Mesenchymal stem cell (in vitro differentiated cells and primary cell): Measurements from ENCODE around the gene RPL37.
A peak's percentile ranks its signal among the peaks of the same experiment; 100 is the strongest.
"Not testable (repeated sequence)": the region's sequence is repeated elsewhere in the genome, so short reads cannot be mapped to it uniquely, and the experiment has no call there.

Experiments
- DNase-seq: peaks from one replicate; pipeline ENCODE4 v3.0.0-alpha.2; 2013
- H2AFZ ChIP-seq: one replicate; pipeline ENCODE4 v1.6.1; 2013; ENCODE audit warnings: low read depth, mild to moderate bottlenecking, control low read depth, inconsistent platforms, low read length, moderate library complexity
- H2AK5ac ChIP-seq: 2 replicates; pipeline ENCODE4 v1.6.1; 2013; ENCODE audit warnings: low read length, moderate library complexity, mild to moderate bottlenecking, inconsistent platforms; ENCODE audit not compliant: severe bottlenecking
- H2BK120ac ChIP-seq: one replicate; pipeline ENCODE4 v1.6.1; 2013; ENCODE audit warnings: low read depth, mild to moderate bottlenecking, inconsistent platforms, low read length, moderate library complexity
- H2BK12ac ChIP-seq, 2 experiments: one replicate each; pipeline ENCODE4 v1.6.1; 2013; ENCODE audit warnings: inconsistent platforms in 2 of 2, low read length in 2 of 2, mild to moderate bottlenecking in 2 of 2, moderate library complexity in 2 of 2, control low read depth in 1 of 2
- H2BK15ac ChIP-seq: one replicate; pipeline ENCODE4 v1.6.1; 2013; ENCODE audit warnings: mild to moderate bottlenecking, low read depth, inconsistent platforms; ENCODE audit not compliant: poor library complexity, severe bottlenecking
- H2BK5ac ChIP-seq: 2 replicates; pipeline ENCODE4 v1.6.1; 2013; ENCODE audit warnings: low read depth, mild to moderate bottlenecking, low read length, control low read depth, inconsistent platforms; ENCODE audit not compliant: poor library complexity, severe bottlenecking
- H3K14ac ChIP-seq, 2 experiments: one replicate each; pipeline ENCODE4 v1.6.1; 2013; ENCODE audit warnings: inconsistent platforms in 2 of 2, low read length in 2 of 2, control low read depth in 1 of 2, mild to moderate bottlenecking in 1 of 2, moderate library complexity in 1 of 2
- H3K18ac ChIP-seq, 2 experiments: one replicate each; pipeline ENCODE4 v1.6.1; 2013; ENCODE audit warnings: inconsistent platforms in 2 of 2, low read length in 2 of 2, control low read depth in 1 of 2, low read depth in 1 of 2, mild to moderate bottlenecking in 1 of 2
- H3K23ac ChIP-seq, 2 experiments: one replicate each; pipeline ENCODE4 v1.6.1; 2013; ENCODE audit warnings: inconsistent platforms in 2 of 2, low read length in 2 of 2, mild to moderate bottlenecking in 2 of 2, moderate library complexity in 2 of 2, control low read depth in 1 of 2
- H3K27ac ChIP-seq: 2 replicates; pipeline ENCODE4 v1.5.1; 2013; ENCODE audit warnings: mild to moderate bottlenecking, moderate library complexity, low read length, control low read depth, inconsistent platforms; ENCODE audit not compliant: poor library complexity, severe bottlenecking
- H3K27me3 ChIP-seq, 2 experiments: 2 replicates each; pipeline versions ENCODE4 v1.6.1 to v1.7.0; 2013; ENCODE audit warnings: low read length in 2 of 2, mild to moderate bottlenecking in 2 of 2, moderate library complexity in 2 of 2, control low read depth in 1 of 2, inconsistent platforms in 1 of 2; ENCODE audit not compliant: control insufficient read depth in 1 of 2, insufficient read depth in 1 of 2
- H3K36me3 ChIP-seq, 2 experiments: 2 replicates each; pipeline versions ENCODE4 v1.6.1 to v1.7.0; 2013; ENCODE audit warnings: low read length in 2 of 2, control low read depth in 1 of 2, inconsistent platforms in 1 of 2, low read depth in 1 of 2, mild to moderate bottlenecking in 1 of 2; ENCODE audit not compliant: insufficient read depth in 2 of 2, control insufficient read depth in 1 of 2
- H3K4ac ChIP-seq, 2 experiments: one replicate each; pipeline ENCODE4 v1.6.1; 2013; ENCODE audit warnings: inconsistent platforms in 2 of 2, low read length in 2 of 2, mild to moderate bottlenecking in 2 of 2, moderate library complexity in 2 of 2, control low read depth in 1 of 2, low read depth in 1 of 2
- H3K4me1 ChIP-seq: 2 replicates; pipeline ENCODE4 v1.6.1; 2013; ENCODE audit warnings: low read depth, low read length, control low read depth; ENCODE audit not compliant: control insufficient read depth, insufficient read depth
- H3K4me2 ChIP-seq: 2 replicates; pipeline ENCODE4 v1.6.1; 2013; ENCODE audit warnings: low read length, mild to moderate bottlenecking, inconsistent platforms; ENCODE audit not compliant: poor library complexity, severe bottlenecking
- H3K4me3 ChIP-seq, 2 experiments: 2 replicates each; pipeline versions ENCODE4 v1.5.1 to v1.7.0; 2013; ENCODE audit warnings: low read length in 2 of 2, mild to moderate bottlenecking in 2 of 2, control low read depth in 1 of 2, low read depth in 1 of 2; ENCODE audit not compliant: insufficient read depth in 1 of 2
- H3K79me1 ChIP-seq: replicated peaks from 2 replicates; pipeline ENCODE4 v1.6.1; 2013; ENCODE audit warnings: mild to moderate bottlenecking, control low read depth, low read length, inconsistent platforms; ENCODE audit not compliant: poor library complexity, severe bottlenecking
- H3K9ac ChIP-seq: 2 replicates; pipeline ENCODE4 v1.7.0; 2013; ENCODE audit warnings: mild to moderate bottlenecking, low read length, moderate library complexity
- H3K9me3 ChIP-seq: 2 replicates; pipeline ENCODE4 v1.7.0; 2013; ENCODE audit warnings: mild to moderate bottlenecking, low read length; ENCODE audit not compliant: control insufficient read depth
- H4K8ac ChIP-seq: one replicate; pipeline ENCODE4 v1.6.1; 2013; ENCODE audit warnings: inconsistent platforms, mild to moderate bottlenecking, low read length, moderate library complexity
- H4K91ac ChIP-seq: one replicate; pipeline ENCODE4 v1.6.1; 2013; ENCODE audit warnings: mild to moderate bottlenecking, low read length, inconsistent platforms
- WGBS: methylation state at CpG from one replicate; pipeline ENCODE4 v1.1.7; 2013; ENCODE audit warnings: mixed read lengths; 5-methylcytosine and 5-hydroxymethylcytosine counted together

Gene RPL37

DNA sequence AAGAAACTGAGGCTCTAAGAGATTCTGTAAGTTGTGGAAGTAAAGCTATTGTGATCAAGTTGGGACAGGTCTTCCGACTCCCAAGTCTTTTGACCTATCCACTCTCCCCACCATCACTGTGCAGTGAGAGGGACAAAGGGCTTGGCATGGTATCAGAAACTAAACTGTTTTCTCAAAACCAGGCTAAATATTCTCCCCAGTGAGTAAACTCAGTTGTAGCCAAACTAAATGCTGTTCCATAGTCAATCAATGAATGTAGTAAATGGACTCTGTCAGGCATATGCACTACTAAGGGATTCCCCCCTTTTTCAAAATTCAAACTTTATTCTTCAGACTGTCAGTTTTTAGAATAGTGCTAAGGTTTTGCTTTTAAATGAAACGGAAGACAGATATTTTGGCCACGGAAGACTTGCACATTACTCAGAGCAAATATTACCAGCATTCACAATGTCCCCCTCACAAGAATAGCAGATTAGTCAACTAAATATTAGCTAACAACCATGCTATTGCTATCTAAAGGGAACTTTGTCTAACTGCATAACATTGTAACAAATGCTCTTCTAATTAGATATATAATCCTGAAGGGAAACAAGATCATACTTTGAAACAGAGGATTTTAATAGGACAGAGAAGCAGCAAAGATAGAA is 44.0 kb downstream of the RPL37 start:
- H4K8ac ChIP-seq: no peak overlapping the region
- H3K4me1 ChIP-seq: no peaks in the 10 kb centered on the region
- no peak overlapping the region for H4K91ac ChIP-seq
- H2AFZ ChIP-seq: no peak overlapping the region
- DNase-seq: no peak
- H3K36me3 ChIP-seq: peaks cover 4 to 20% of the 10 kb centered on the region in 2 experiments
- H3K4me2 ChIP-seq: no peak overlapping the region
- H3K14ac ChIP-seq: no peak overlapping the region
- no peak overlapping the region for H2BK15ac ChIP-seq
- no peaks in the 10 kb centered on the region for H3K27me3 ChIP-seq
- no peak overlapping the region for H2AK5ac ChIP-seq
- no peaks in the 10 kb centered on the region for H3K79me1 ChIP-seq
- H3K18ac ChIP-seq: no peak overlapping the region
- WGBS: 90% methylated on average over 2 of the region's 3 CpGs
- peak overlapping the region; percentile 25 for H3K9ac ChIP-seq
- H2BK12ac ChIP-seq: no peak overlapping the region
- H3K4ac ChIP-seq: no peak overlapping the region
- no peak overlapping the region for H3K23ac ChIP-seq
- H2BK120ac ChIP-seq: no peak overlapping the region
- no peak overlapping the region for H3K27ac ChIP-seq
- H3K9me3 ChIP-seq: peaks cover 8% of the 10 kb centered on the region
- H3K4me3 ChIP-seq: peak overlapping the region in 1 of 2 experiments; percentile 15
- no peak overlapping the region for H2BK5ac ChIP-seq

DNA sequence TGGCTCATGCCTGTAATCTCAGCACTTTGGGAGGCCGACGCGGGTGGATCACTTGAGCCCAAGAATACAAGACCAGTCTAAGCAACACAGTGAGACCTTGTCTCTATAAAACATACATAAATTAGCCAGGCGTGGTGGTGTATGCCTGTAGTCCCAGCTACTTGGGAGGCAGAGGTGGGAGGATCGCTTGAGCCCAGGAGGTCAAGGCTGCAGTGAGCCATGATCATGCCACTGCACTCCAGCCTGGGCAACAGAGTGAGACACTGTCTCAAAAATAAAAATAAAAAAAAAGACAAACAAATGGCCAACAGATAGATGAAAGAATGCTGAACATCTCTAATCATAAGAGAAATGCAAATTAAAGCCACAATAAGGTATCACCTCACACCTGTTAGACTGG is 46.1 kb downstream of the RPL37 start:
- H2BK12ac ChIP-seq, H3K27me3 ChIP-seq, H3K4me1 ChIP-seq, H2BK15ac ChIP-seq, H2BK120ac ChIP-seq, H3K4me2 ChIP-seq, H2AK5ac ChIP-seq, H3K4ac ChIP-seq, H3K23ac ChIP-seq, DNase-seq, H4K8ac ChIP-seq, H2AFZ ChIP-seq, H3K18ac ChIP-seq, H3K14ac ChIP-seq, H2BK5ac ChIP-seq, H3K4me3 ChIP-seq, H3K9me3 ChIP-seq, H3K9ac ChIP-seq, H3K79me1 ChIP-seq, H4K91ac ChIP-seq, H3K27ac ChIP-seq: not testable (repeated sequence)
- WGBS: 97% methylated on average over 5 of the region's 5 CpGs
- peaks cover 4 to 16% of the 10 kb centered on the region in 2 experiments for H3K36me3 ChIP-seq

DNA sequence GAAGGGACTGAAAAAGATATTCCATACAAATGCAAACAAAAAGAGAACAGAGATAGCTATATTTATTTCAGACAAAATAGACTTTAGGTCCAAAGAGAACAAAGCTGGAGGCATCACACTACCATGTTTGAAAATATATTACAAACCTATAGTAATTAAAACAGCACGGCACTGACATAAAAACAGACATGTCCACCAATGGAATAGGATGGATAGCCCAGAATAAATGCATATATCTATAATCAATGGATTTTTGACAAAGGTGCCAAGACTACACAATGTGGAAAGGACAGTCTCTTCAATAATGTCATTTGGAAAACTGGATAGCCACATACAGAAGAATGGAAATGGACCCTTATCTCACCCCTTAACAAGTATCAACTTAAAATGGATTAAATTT is 47.0 kb downstream of the RPL37 start:
- H2AFZ ChIP-seq: no peak overlapping the region
- DNase-seq: no peak
- peaks cover 4 to 16% of the 10 kb centered on the region in 2 experiments for H3K36me3 ChIP-seq
- H3K9me3 ChIP-seq: peaks cover 8% of the 10 kb centered on the region
- H3K23ac ChIP-seq: no peak overlapping the region
- no peak overlapping the region for H4K91ac ChIP-seq
- no CpG with 5 or more reads among the region's 1 CpG for WGBS
- no peak overlapping the region for H2BK15ac ChIP-seq
- no peaks in the 10 kb centered on the region for H3K4me1 ChIP-seq
- no peak overlapping the region for H2BK5ac ChIP-seq
- H3K4ac ChIP-seq: no peak overlapping the region
- H2AK5ac ChIP-seq: no peak overlapping the region
- no peaks in the 10 kb centered on the region for H3K79me1 ChIP-seq
- H3K4me2 ChIP-seq: no peak overlapping the region
- H3K4me3 ChIP-seq: no peak overlapping the region
- H3K14ac ChIP-seq: no peak overlapping the region
- no peak overlapping the region for H3K18ac ChIP-seq
- no peaks in the 10 kb centered on the region for H3K27me3 ChIP-seq
- H3K9ac ChIP-seq: no peak overlapping the region
- H2BK120ac ChIP-seq: no peak overlapping the region
- no peak overlapping the region for H3K27ac ChIP-seq
- H2BK12ac ChIP-seq: no peak overlapping the region
- H4K8ac ChIP-seq: no peak overlapping the region

DNA sequence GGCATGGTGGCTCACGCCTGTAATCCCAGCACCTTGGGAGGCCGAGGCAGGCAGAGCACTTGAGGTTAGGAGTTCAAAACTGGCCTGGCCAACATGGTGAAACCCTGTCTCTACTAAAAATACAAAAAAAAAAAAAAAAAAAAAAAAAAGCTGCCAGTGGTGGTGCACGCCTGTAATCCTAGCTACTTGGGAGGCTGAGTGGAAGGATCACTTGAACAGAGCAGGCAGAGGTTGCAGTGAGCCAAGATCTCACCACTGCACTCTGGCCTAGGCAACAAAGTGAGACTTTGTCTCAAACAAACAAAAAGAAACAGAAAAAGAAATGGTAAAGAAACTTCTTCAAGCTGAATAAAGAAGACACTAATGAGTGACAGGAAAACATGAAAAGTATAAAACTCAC is 48.4 kb downstream of the RPL37 start:
- not testable (repeated sequence) for H3K9me3 ChIP-seq, H3K27ac ChIP-seq, H3K23ac ChIP-seq, H2BK120ac ChIP-seq, H3K4me1 ChIP-seq, H3K4me2 ChIP-seq, H2BK15ac ChIP-seq, H2AFZ ChIP-seq, H4K8ac ChIP-seq, H3K79me1 ChIP-seq, H3K27me3 ChIP-seq, H2AK5ac ChIP-seq, H3K4ac ChIP-seq, H4K91ac ChIP-seq, H3K18ac ChIP-seq, DNase-seq, H3K4me3 ChIP-seq, H2BK12ac ChIP-seq, H3K14ac ChIP-seq, H3K9ac ChIP-seq, H2BK5ac ChIP-seq
- peaks cover 4 to 16% of the 10 kb centered on the region in 2 experiments for H3K36me3 ChIP-seq
- no CpG with 5 or more reads among the region's 3 CpGs for WGBS
